Middle frontal gyrus (tissue), 1 donor: ENCODE results near the gene MYO1E.
"Not testable (repeated sequence)": the region's sequence is repeated elsewhere in the genome, so short reads cannot be mapped to it uniquely, and the experiment has no call there.

Experiments used
- DNase-seq: peaks from one replicate; pipeline ENCODE4 v3.0.0-alpha.2; 2015; ENCODE audit warnings: low spot score; ENCODE audit errors: extremely low spot score

The MYO1E gene

GRCh38 chr15:59171067-59171397 is 201.6 kb downstream of the MYO1E start:
- DNase-seq: no peak

GRCh38 chr15:59170295-59171066 is 202.2 kb downstream of the MYO1E start:
- no peak for DNase-seq

GRCh38 chr15:59169251-59169708 is 203.4 kb downstream of the MYO1E start:
- no peak for DNase-seq

GRCh38 chr15:59168536-59168935 is 204.1 kb downstream of the MYO1E start:
- no peak for DNase-seq

GRCh38 chr15:59166601-59167265 is 205.9 kb downstream of the MYO1E start:
- DNase-seq: no peak

GRCh38 chr15:59166166-59166565 is 206.5 kb downstream of the MYO1E start:
- DNase-seq: no peak

GRCh38 chr15:59165726-59166125 is 206.9 kb downstream of the MYO1E start:
- DNase-seq: no peak

GRCh38 chr15:59162080-59162479 is 210.6 kb downstream of the MYO1E start:
- not testable (repeated sequence) for DNase-seq

- DNase-seq: no peak
These were observed 211.6 kb downstream of the MYO1E start for GRCh38 chr15:59160880-59161593.

- DNase-seq: no peak
These were observed 213.5 kb downstream of the MYO1E start for GRCh38 chr15:59159210-59159609.

- no peak for DNase-seq
These were observed 214.0 kb downstream of the MYO1E start for GRCh38 chr15:59158701-59159034.

GRCh38 chr15:59157840-59158700 is 214.6 kb downstream of the MYO1E start:
- no peak for DNase-seq

GRCh38 chr15:59157396-59157795 is 215.3 kb downstream of the MYO1E start:
- no peak for DNase-seq

- no peak for DNase-seq
These were observed 217.2 kb downstream of the MYO1E start for GRCh38 chr15:59155431-59155830.

GRCh38 chr15:59154243-59154642 is 218.4 kb downstream of the MYO1E start:
- no peak for DNase-seq

GRCh38 chr15:59153466-59153865 is 219.2 kb downstream of the MYO1E start:
- DNase-seq: no peak

- no peak for DNase-seq
These were observed 219.8 kb downstream of the MYO1E start for GRCh38 chr15:59152694-59153450.

GRCh38 chr15:59150185-59150584 is 222.5 kb downstream of the MYO1E start:
- DNase-seq: peak; percentile 60

- DNase-seq: no peak
These were observed 224.4 kb downstream of the MYO1E start for GRCh38 chr15:59148153-59148833.

- DNase-seq: no peak
These were observed 225.0 kb downstream of the MYO1E start for GRCh38 chr15:59147666-59148065.
